K562 (cell line): Measurements from ENCODE around the gene FHIT. TPM values are rescaled to one million over a fixed set of nuclear protein-coding genes. Genes with fewer than 3 reads are reported as not detected.

ENCODE experiments used
- ATAC-seq: fragments of 200-7000 bp; cut with Tn5 transposase; 3 replicates; pipeline ENCODE4 v1.9.1; 2020; ENCODE audit warnings: moderate library complexity
- BruUV-seq: library from RNA; stranded (reverse); fragments of 400-500 nt; replicated peaks from 2 replicates; lab custom pipeline; 2021; lab: Mats Ljungman, UMichigan
- CTCF ChIA-PET: fragments of 300-600 bp; formaldehyde crosslinking; extraction: SDS; loops from one replicate; lab custom pipeline; 2021; ENCODE audit warnings: low intra/inter-chr PET ratio; lab: Yijun Ruan, JAX
- POLR2A ChIA-PET: fragments of 300-600, 350-650 bp; sonication (Branson Sonifier 250); formaldehyde crosslinking; extraction: SDS; loops from one replicate; lab custom pipeline; 2021; ENCODE audit warnings: antibody characterized with exemption, inconsistent platforms; lab: Yijun Ruan, JAX
- DNase-seq, 4 experiments: peaks; one replicate each; pipeline versions ENCODE4 v3.0.0 to v3.0.0-alpha.2; 2011 to 2018; ENCODE audit warnings: low spot score in 3 of 4, mixed read lengths in 3 of 4; ENCODE audit errors: extremely low read depth in 1 of 4
- FAIRE-seq: peaks from 2 replicates; lab custom pipeline; 2011; peaks lifted over from hg19 to GRCh38; lab: Jason Lieb, UNC
- H2AFZ ChIP-seq: 2 replicates; pipeline ENCODE4 v1.6.0; 2011; ENCODE audit warnings: low read depth, low read length, control low read depth, inconsistent platforms
- H3K27ac ChIP-seq: fragments of 200-600 bp; 3 replicates; pipeline ENCODE4 v1.8.0; 2011; ENCODE audit warnings: low read depth, mild to moderate bottlenecking, control low read depth, inconsistent platforms, low read length, moderate library complexity, mixed read lengths; ENCODE audit errors: extremely low read depth
- H3K27me3 ChIP-seq, 2 experiments: fragments of 300-600 bp in 1 of 2; 2 replicates in 1 of 2; 3 replicates in 1 of 2; pipeline versions ENCODE4 v1.6.0 to v1.8.0; 2011; ENCODE audit warnings: inconsistent platforms in 2 of 2, low read length in 2 of 2, mild to moderate bottlenecking in 1 of 2, mixed read lengths in 1 of 2, moderate library complexity in 1 of 2; ENCODE audit not compliant: control insufficient read depth in 2 of 2, insufficient read depth in 2 of 2
- H3K36me3 ChIP-seq: fragments of 300-600 bp; 3 replicates; pipeline ENCODE4 v1.8.0; 2011; ENCODE audit warnings: mild to moderate bottlenecking, low read length, inconsistent platforms; ENCODE audit not compliant: control insufficient read depth, insufficient read depth
- H3K4me1 ChIP-seq, 2 experiments: fragments of 200-600 bp in 1 of 2; replicated peaks in 1 of 2; 2 replicates in 1 of 2; 3 replicates in 1 of 2; pipeline versions ENCODE4 v1.5.1 to v1.8.0; 2011; ENCODE audit warnings: inconsistent platforms in 2 of 2, low read length in 2 of 2, mild to moderate bottlenecking in 1 of 2, mixed read lengths in 1 of 2, moderate library complexity in 1 of 2; ENCODE audit not compliant: control insufficient read depth in 2 of 2, insufficient read depth in 2 of 2
- H3K4me2 ChIP-seq: 2 replicates; pipeline ENCODE4 v1.6.1; 2011; ENCODE audit warnings: low read length, control low read depth, inconsistent platforms, mixed read lengths; ENCODE audit not compliant: insufficient read depth
- H3K4me3 ChIP-seq: fragments of 200-600 bp; sonication (generic), shearing (Covaris generic); 2 replicates; pipeline ENCODE4 v1.5.1; 2016; ENCODE audit warnings: control low read depth, inconsistent platforms
- H3K79me2 ChIP-seq: fragments of 200-600 bp; 3 replicates; pipeline ENCODE4 v1.8.0; 2011; ENCODE audit warnings: low read length, inconsistent platforms; ENCODE audit not compliant: control insufficient read depth, insufficient read depth
- H3K9ac ChIP-seq, 2 experiments: 2 replicates each; pipeline versions ENCODE4 v1.6.0 to v1.6.1; 2011; ENCODE audit warnings: low read depth in 2 of 2, low read length in 2 of 2, control low read depth in 1 of 2, inconsistent platforms in 1 of 2, mild to moderate bottlenecking in 1 of 2, mixed read lengths in 1 of 2; ENCODE audit not compliant: insufficient read depth in 1 of 2
- H3K9me1 ChIP-seq: one replicate; pipeline ENCODE4 v1.6.0; 2011; ENCODE audit warnings: inconsistent platforms, mild to moderate bottlenecking, low read length, moderate library complexity; ENCODE audit not compliant: control insufficient read depth, insufficient read depth
- H3K9me3 ChIP-seq: replicated peaks from 2 replicates; pipeline ENCODE4 v1.5.1; 2011; ENCODE audit warnings: low read depth, low read length, inconsistent platforms; ENCODE audit not compliant: control insufficient read depth, insufficient read depth
- H4K20me1 ChIP-seq: replicated peaks from 2 replicates; pipeline ENCODE4 v1.6.1; 2011; ENCODE audit warnings: low read length, inconsistent platforms, mixed read lengths; ENCODE audit not compliant: control insufficient read depth, insufficient read depth
- HLTF ChIP-seq: fragments of 450-650 bp; IDR thresholded peaks from 2 replicates; pipeline ENCODE4 v1.6.1; 2016
- MAX ChIP-seq: sonication (generic); formaldehyde crosslinking; IDR thresholded peaks from 2 replicates; pipeline ENCODE4 v1.9.0; 2022; ENCODE audit warnings: mild to moderate bottlenecking, missing genetic modification reagents
- MXD1 ChIP-seq: fragments of 250-450 bp; sonication (Bioruptor Pico); IDR thresholded peaks from 2 replicates; pipeline ENCODE4 v1.8.0; 2021; ENCODE audit warnings: borderline replicate concordance, mild to moderate bottlenecking, moderate library complexity; ENCODE audit not compliant: poor library complexity, severe bottlenecking
- NR2F6 ChIP-seq: fragments of 450-650 bp; formaldehyde crosslinking; IDR thresholded peaks from 2 replicates; pipeline ENCODE4 v1.4.0; 2020; ENCODE audit warnings: mild to moderate bottlenecking
- ZC3H4 ChIP-seq: sonication (generic); formaldehyde crosslinking; IDR thresholded peaks from 2 replicates; pipeline ENCODE4 v1.9.0; 2021; ENCODE audit warnings: missing genetic modification reagents, borderline replicate concordance
- ZNF324 ChIP-seq: fragments of 250-450 bp; sonication (Bioruptor Pico); IDR thresholded peaks from 2 replicates; pipeline ENCODE4 v1.4.0; 2020; ENCODE audit warnings: mild to moderate bottlenecking
- ZNF830 ChIP-seq: fragments of 250-450 bp; sonication (Bioruptor Pico); IDR thresholded peaks from 2 replicates; pipeline ENCODE4 v1.5.0; 2021; ENCODE audit warnings: mild to moderate bottlenecking
- WGBS: fragments of 100-300 bp; shearing (Covaris generic); methylation state at CpG from one replicate; pipeline ENCODE4 v1.1.6; 2016; ENCODE audit warnings: low coverage, mixed read lengths; ENCODE audit not compliant: insufficient coverage; ENCODE audit errors: missing lambda C conversion rate; 5-methylcytosine and 5-hydroxymethylcytosine counted together
- in situ Hi-C: fragments of 300-500 bp; cut with MboI; formaldehyde crosslinking; loops from 4 replicates; pipeline ENCODE4 v1.15.0; 2018; ENCODE audit warnings: inconsistent platforms, mixed read lengths
- intact Hi-C: fragments of 100-400 bp; cut with micrococcal nuclease; formaldehyde crosslinking; loops from 2 replicates; pipeline ENCODE4 v1.14.2; 2022
- polyA plus RNA-seq, 8 experiments: library from polyadenylated mRNA; depleted of rRNA in 4 of 8; stranded (reverse) in 5 of 8; unstranded in 3 of 8; fragments of >200 nt; fragmentation: Nextera tagmentation in 2 of 8; fragmentation: Illumina TruSeq in 1 of 8; extraction: Ambion mirVana in 2 of 8; extraction: Trizol in 1 of 8; gene quantifications; 2 replicates each; pipeline versions ENCODE4 v1.2.1 to v1.2.3, GENCODE V29; 2011 to 2014; ENCODE audit warnings: inconsistent platforms in 1 of 8, missing spikeins in 1 of 8
- total RNA-seq, 7 experiments: library from RNA; depleted of rRNA in 6 of 7; stranded (reverse); fragments of >200 nt in 6 of 7; fragmentation: Illumina TruSeq in 2 of 7; extraction: Trizol in 2 of 7; gene quantifications; 2 replicates each; pipeline versions ENCODE4 v1.2.1 to v1.2.3, GENCODE V29; 2011 to 2021; ENCODE audit warnings: low replicate concordance in 1 of 7

FHIT gene
- total and polyA plus RNA-seq, 9 of the 15 experiments (the other 6 are each of a cell fraction or from before 2014, with no cell fraction given), result 1.7 to 9.1 (median 4.3) TPM

GRCh38 chr3:61299343-61300005, 48.2 kb upstream of the FHIT start:
- H3K9me3 ChIP-seq, result no peaks in the 10 kb centered on the region
- H3K79me2 ChIP-seq, result no peaks in the 10 kb centered on the region
- H3K4me3 ChIP-seq, result no peak overlapping the region
- ATAC-seq (no peak), DNase-seq (no peak), FAIRE-seq (no peak)
- no peak for TF ChIP-seq NR2F6
- TF ChIP-seq MAX (CRISPR knock-in tag), result no peak
- TF ChIP-seq ZNF830 (CRISPR knock-in tag), result no peak
- TF ChIP-seq ZNF324, result no peak
- no peak for TF ChIP-seq ZC3H4 (CRISPR knock-in tag)
- TF ChIP-seq HLTF, result no peak
- TF ChIP-seq MXD1 (CRISPR knock-in tag), result no peak
- POLR2A ChIA-PET, result no interaction called here
- H3K9ac ChIP-seq, result no peak overlapping the region
- no peaks in the 10 kb centered on the region for H3K4me1 ChIP-seq
- H3K27me3 ChIP-seq, result no peaks in the 10 kb centered on the region; a peak in 1 of 5 replicates
- H2AFZ ChIP-seq, result no peak overlapping the region
- no peak overlapping the region for H3K4me2 ChIP-seq
- CTCF ChIA-PET, result no interaction called here
- intact Hi-C loops (no loop called here), in situ Hi-C loops (no loop called here)
- H4K20me1 ChIP-seq, result no peaks in the 10 kb centered on the region
- H3K9me1 ChIP-seq, result no peaks in the 10 kb centered on the region
- H3K27ac ChIP-seq, result no peak overlapping the region
- no peaks in the 10 kb centered on the region for H3K36me3 ChIP-seq
- 0% methylated on average over 3 of the region's 3 CpGs for WGBS
- no TSS peak for BruUV-seq
